Fibroblast of lung (primary cell): ENCODE data around the gene BCL6. TPM values are rescaled to one million over a fixed set of nuclear protein-coding genes. Genes with fewer than 3 reads are reported as not detected.

Source experiments
- DNase-seq, 2 donors: peaks; one replicate each; pipeline versions ENCODE4 v3.0.0 to v3.0.0-alpha.2; 2010; ENCODE audit warnings: low read depth in 2 of 2
- H2AFZ ChIP-seq: 2 replicates; pipeline ENCODE4 v1.5.1; 2012; ENCODE audit warnings: low read length, control low read depth, inconsistent platforms
- H3K27ac ChIP-seq: 2 replicates; pipeline ENCODE4 v1.5.1; 2011; ENCODE audit warnings: low read length, control low read depth; ENCODE audit not compliant: insufficient read depth
- H3K27me3 ChIP-seq: 2 replicates; pipeline ENCODE4 v1.5.1; 2011; ENCODE audit warnings: mild to moderate bottlenecking, low read length; ENCODE audit not compliant: control insufficient read depth, insufficient read depth
- H3K36me3 ChIP-seq: 2 replicates; pipeline ENCODE4 v1.5.1; 2011; ENCODE audit warnings: low read length; ENCODE audit not compliant: control insufficient read depth, insufficient read depth
- H3K4me1 ChIP-seq: 2 replicates; pipeline ENCODE4 v1.5.1; 2011; ENCODE audit warnings: low read length; ENCODE audit not compliant: control insufficient read depth, insufficient read depth; ENCODE audit errors: extremely low read depth
- H3K4me2 ChIP-seq: 2 replicates; pipeline ENCODE4 v1.5.1; 2011; ENCODE audit warnings: low read length, control low read depth; ENCODE audit not compliant: insufficient read depth; ENCODE audit errors: extremely low read depth
- H3K4me3 ChIP-seq, 4 experiments: fragments of 200-600 bp in 1 of 4; sonication (generic) in 1 of 4; replicated peaks in 1 of 4; 2 replicates each; pipeline ENCODE4 v1.5.1; 2011 to 2016; ENCODE audit warnings: low read length in 4 of 4, low read depth in 3 of 4, mild to moderate bottlenecking in 3 of 4, control low read depth in 2 of 4, inconsistent platforms in 1 of 4, mixed read lengths in 1 of 4; ENCODE audit not compliant: insufficient read depth in 1 of 4; ENCODE audit errors: control extremely low read depth in 1 of 4
- H3K79me2 ChIP-seq: 2 replicates; pipeline ENCODE4 v1.5.1; 2012; ENCODE audit warnings: mild to moderate bottlenecking, low read length, inconsistent platforms; ENCODE audit not compliant: control insufficient read depth, insufficient read depth
- H3K9ac ChIP-seq: 2 replicates; pipeline ENCODE4 v1.5.1; 2011; ENCODE audit warnings: mild to moderate bottlenecking, low read length, control low read depth; ENCODE audit not compliant: insufficient read depth
- H3K9me3 ChIP-seq: 2 replicates; pipeline ENCODE4 v1.5.1; 2012; ENCODE audit warnings: low read depth, low read length; ENCODE audit not compliant: control insufficient read depth, insufficient read depth
- H4K20me1 ChIP-seq: 2 replicates; pipeline ENCODE4 v1.5.1; 2011; ENCODE audit warnings: low read length; ENCODE audit not compliant: control insufficient read depth, insufficient read depth; ENCODE audit errors: extremely low read depth
- EZH2 ChIP-seq: IDR thresholded peaks from 2 replicates; pipeline ENCODE4 v1.5.1; 2012; ENCODE audit warnings: low read length, control low read depth, mild to moderate bottlenecking; ENCODE audit errors: missing control alignments
- polyA plus RNA-seq, 2 donors: library from polyadenylated mRNA; depleted of rRNA in 1 of 2; stranded (reverse) in 1 of 2; unstranded in 1 of 2; fragments of >200 nt; gene quantifications; 2 replicates each; pipeline ENCODE4 v1.2.1, GENCODE V29; 2011 to 2012; ENCODE audit warnings: missing spikeins in 1 of 2
- total RNA-seq: library from RNA; depleted of rRNA; stranded (reverse); fragments of >200 nt; gene quantifications from 2 replicates; pipeline ENCODE4 v1.2.1, GENCODE V29; 2014
- TF ChIP-seq, protein P1 (sequence below), 2 donors: IDR thresholded peaks in 1 of 2; conservative IDR thresholded peaks in 1 of 2; 1 replicate in 1 of 2; 2 replicates in 1 of 2; pipeline ENCODE4 v1.5.1; 2011 to 2012; ENCODE audit warnings: low read length in 2 of 2, control low read depth in 1 of 2, inconsistent platforms in 1 of 2, low read depth in 1 of 2, mild to moderate bottlenecking in 1 of 2

Gene BCL6
- total and polyA plus RNA-seq, 2 donors (not counting 1 experiment from before 2014, with no cell fraction given) = 12.7 to 46.6 TPM

DNA sequence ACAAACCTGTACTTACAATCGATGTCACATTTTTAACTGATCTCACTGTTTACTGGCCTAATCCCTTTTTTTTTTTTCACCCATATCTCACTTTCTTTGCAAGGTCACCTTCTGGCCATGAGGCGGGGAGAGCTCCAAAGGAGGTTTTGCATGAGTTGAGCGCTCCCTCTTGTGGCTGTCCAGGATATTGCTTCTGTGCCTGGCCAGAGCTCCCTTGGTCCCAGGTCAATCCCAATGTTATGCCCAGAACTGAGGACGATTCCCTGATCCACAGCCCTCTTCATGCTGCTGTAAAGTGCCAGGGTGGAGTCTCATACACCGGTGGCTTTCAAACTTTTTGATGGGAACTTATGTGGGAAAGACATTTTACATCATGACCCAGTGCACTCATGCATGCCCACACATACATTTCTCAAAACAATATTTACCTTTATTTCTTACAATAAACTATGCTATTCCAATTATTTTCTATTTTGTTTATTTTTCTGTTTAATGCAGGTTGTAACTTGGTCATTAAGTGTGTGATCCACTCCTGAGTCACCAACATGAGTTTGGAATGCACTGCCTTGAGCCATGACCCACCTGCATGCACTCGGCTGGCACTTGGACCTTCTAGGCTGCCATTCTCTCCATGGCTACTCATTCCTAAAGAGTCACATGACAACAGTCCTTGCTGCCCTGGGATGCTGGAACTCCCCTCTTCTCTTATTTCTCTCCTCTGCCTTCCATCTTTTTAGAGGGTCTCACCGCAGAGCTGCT lies 65.5 kb downstream of the BCL6 start:
- peaks cover 9% of the 10 kb centered on the region for H3K27me3 ChIP-seq
- no peaks in the 10 kb centered on the region for H3K79me2 ChIP-seq
- TF ChIP-seq EZH2 = no peak
- TF ChIP-seq, protein P1, sequence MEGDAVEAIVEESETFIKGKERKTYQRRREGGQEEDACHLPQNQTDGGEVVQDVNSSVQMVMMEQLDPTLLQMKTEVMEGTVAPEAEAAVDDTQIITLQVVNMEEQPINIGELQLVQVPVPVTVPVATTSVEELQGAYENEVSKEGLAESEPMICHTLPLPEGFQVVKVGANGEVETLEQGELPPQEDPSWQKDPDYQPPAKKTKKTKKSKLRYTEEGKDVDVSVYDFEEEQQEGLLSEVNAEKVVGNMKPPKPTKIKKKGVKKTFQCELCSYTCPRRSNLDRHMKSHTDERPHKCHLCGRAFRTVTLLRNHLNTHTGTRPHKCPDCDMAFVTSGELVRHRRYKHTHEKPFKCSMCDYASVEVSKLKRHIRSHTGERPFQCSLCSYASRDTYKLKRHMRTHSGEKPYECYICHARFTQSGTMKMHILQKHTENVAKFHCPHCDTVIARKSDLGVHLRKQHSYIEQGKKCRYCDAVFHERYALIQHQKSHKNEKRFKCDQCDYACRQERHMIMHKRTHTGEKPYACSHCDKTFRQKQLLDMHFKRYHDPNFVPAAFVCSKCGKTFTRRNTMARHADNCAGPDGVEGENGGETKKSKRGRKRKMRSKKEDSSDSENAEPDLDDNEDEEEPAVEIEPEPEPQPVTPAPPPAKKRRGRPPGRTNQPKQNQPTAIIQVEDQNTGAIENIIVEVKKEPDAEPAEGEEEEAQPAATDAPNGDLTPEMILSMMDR (conservative IDR thresholded peaks at IDR 0.05 in 1 of 2, IDR thresholded peaks at IDR 0.05 in 1 of 2; ENCODE audit: low read depth in 1 of 2, low read length in 2 of 2) = peak; percentile 97 to 98
- H2AFZ ChIP-seq = no peak overlapping the region
- DNase-seq = peak; percentile 60 to 74
- no peak overlapping the region for H3K9ac ChIP-seq
- H3K4me1 ChIP-seq = no peaks in the 10 kb centered on the region
- H3K4me3 ChIP-seq = no peak overlapping the region
- no peak overlapping the region for H3K27ac ChIP-seq
- H3K9me3 ChIP-seq = no peaks in the 10 kb centered on the region
- H3K36me3 ChIP-seq = no peaks in the 10 kb centered on the region
- H3K4me2 ChIP-seq = no peak overlapping the region
- no peaks in the 10 kb centered on the region for H4K20me1 ChIP-seq

- no peak overlapping the region for H3K27ac ChIP-seq
- H3K4me1 ChIP-seq = no peaks in the 10 kb centered on the region
- no peak overlapping the region for H2AFZ ChIP-seq
- no peaks in the 10 kb centered on the region for H3K9me3 ChIP-seq
- no peak for TF ChIP-seq EZH2
- TF ChIP-seq, protein P1 (conservative IDR thresholded peaks at IDR 0.05 in 1 of 2, IDR thresholded peaks at IDR 0.05 in 1 of 2; ENCODE audit: low read depth in 1 of 2, low read length in 2 of 2) = peak; percentile 69 to 90
- H4K20me1 ChIP-seq = no peaks in the 10 kb centered on the region
- no peaks in the 10 kb centered on the region for H3K79me2 ChIP-seq
- H3K36me3 ChIP-seq = no peaks in the 10 kb centered on the region
- no peak overlapping the region for H3K4me3 ChIP-seq
- peaks cover 10% of the 10 kb centered on the region for H3K27me3 ChIP-seq
- H3K4me2 ChIP-seq = no peak overlapping the region
- DNase-seq = peak; percentile 51 to 52
- H3K9ac ChIP-seq = no peak overlapping the region
These were observed 66.5 kb downstream of the BCL6 start for GRCh38 chr3:187678726-187679268.

DNA sequence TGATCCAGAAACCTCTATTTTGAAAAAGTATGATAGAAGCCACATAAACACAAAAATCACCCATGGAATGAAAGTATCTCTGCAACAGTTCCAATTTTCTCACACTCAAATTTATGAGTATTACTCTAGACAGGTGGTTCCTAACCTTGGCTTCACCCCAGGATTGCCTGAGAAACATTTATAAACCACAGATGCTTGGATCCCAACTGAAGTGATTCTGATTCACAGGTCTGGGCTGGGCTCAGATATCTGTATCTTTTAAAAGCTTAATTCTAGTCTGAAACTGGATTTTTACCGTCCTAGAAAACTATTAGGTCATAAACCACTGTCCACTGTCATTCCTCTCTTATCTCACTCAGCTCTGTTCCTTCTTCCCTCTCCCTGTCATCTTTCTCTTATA lies 67.7 kb downstream of the BCL6 start:
- TF ChIP-seq, protein P1 (conservative IDR thresholded peaks at IDR 0.05 in 1 of 2, IDR thresholded peaks at IDR 0.05 in 1 of 2; ENCODE audit: low read depth in 1 of 2, low read length in 2 of 2) = no peak
- no peak for TF ChIP-seq EZH2
- H3K9me3 ChIP-seq = no peaks in the 10 kb centered on the region
- peaks cover 18% of the 10 kb centered on the region for H3K27me3 ChIP-seq
- H3K4me2 ChIP-seq = no peak overlapping the region
- no peaks in the 10 kb centered on the region for H3K79me2 ChIP-seq
- H3K36me3 ChIP-seq = no peaks in the 10 kb centered on the region
- no peak overlapping the region for H2AFZ ChIP-seq
- DNase-seq = peak in 1 of 2 donors; percentile 23
- no peaks in the 10 kb centered on the region for H4K20me1 ChIP-seq
- H3K4me1 ChIP-seq = no peaks in the 10 kb centered on the region
- H3K9ac ChIP-seq = no peak overlapping the region
- H3K27ac ChIP-seq = no peak overlapping the region
- no peak overlapping the region for H3K4me3 ChIP-seq
